Measurements from ENCODE around the gene PDE6A. TPM values are rescaled to one million over a fixed set of nuclear protein-coding genes. Genes with fewer than 3 reads are reported as not detected.

The PDE6A gene
- total and polyA plus RNA-seq, 2 of the 8 experiments (the other 6 are each of a cell fraction or from before 2014, with no cell fraction given): not detected

DNA sequence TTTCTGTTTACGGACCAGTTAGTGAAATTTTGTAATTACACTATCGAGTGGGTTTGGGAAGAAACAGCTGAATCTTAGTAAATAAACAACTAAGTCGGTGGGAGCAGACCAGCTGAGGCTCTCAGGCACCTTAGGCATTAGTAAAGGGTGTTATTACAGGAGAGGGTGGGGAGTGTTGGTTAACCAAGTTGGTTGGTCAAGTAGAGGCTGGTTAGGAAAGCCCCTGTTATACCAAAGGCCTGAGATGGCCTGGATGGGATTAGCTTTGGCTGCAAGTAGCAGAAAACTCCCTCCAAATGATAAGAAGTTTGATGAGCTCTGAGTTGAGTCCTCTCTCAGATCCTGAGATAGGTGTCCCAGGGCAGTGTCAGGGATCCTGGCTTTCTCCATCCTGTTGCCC, 133.1 kb downstream of the PDE6A start:
- Histone ChIP-seq H3K56ac (replicated peaks; ENCODE audit: insufficient read length, low read depth, low read length) (no peak overlapping the region), H3K18ac (ENCODE audit: extremely low read depth, low read length) (no peak overlapping the region), H3K36me3 (ENCODE audit: control insufficient read depth in 2 of 4, insufficient read depth in 4 of 4, low read length in 3 of 4) (no peaks in the 10 kb centered on the region), H3K27me3 (replicated peaks in 1 of 4; ENCODE audit: control insufficient read depth in 3 of 4, extremely low read depth in 1 of 4, insufficient read depth in 3 of 4, low read length in 3 of 4) (no peaks in the 10 kb centered on the region), H3K4ac (replicated peaks; ENCODE audit: insufficient read length, low read depth, low read length) (no peak overlapping the region), H3K4me3 (ENCODE audit: extremely low read depth in 1 of 4, insufficient read depth in 2 of 4, low read depth in 3 of 4, low read length in 4 of 4) (no peak overlapping the region), H3K4me2 (ENCODE audit: insufficient read depth in 1 of 2, low read depth in 2 of 2, low read length in 2 of 2) (no peak overlapping the region), H2BK20ac (ENCODE audit: low read length) (no peak overlapping the region), H4K5ac (ENCODE audit: insufficient read length, low read depth, low read length) (no peak overlapping the region), H3K23ac (ENCODE audit: insufficient read length) (no peak overlapping the region), H3K4me1 (replicated peaks in 1 of 4; ENCODE audit: control insufficient read depth in 3 of 4, insufficient read depth in 4 of 4, low read length in 3 of 4) (peaks cover 0 to 2% (median under 1%) of the 10 kb centered on the region in 4 experiments; a peak in 3 of 7 replicates), H2BK12ac (ENCODE audit: low read depth, low read length) (no peak overlapping the region), H3K27ac (ENCODE audit: low read depth, low read length) (no peak overlapping the region), H3K79me1 (ENCODE audit: low read depth, low read length) (peaks cover 2% of the 10 kb centered on the region; the same call in 1 of the 2 replicates), H4K8ac (ENCODE audit: extremely low read depth, insufficient read depth, low read length) (no peak overlapping the region), H2AK5ac (ENCODE audit: low read depth, low read length) (no peak overlapping the region), H4K20me1 (replicated peaks in 1 of 2; ENCODE audit: control insufficient read depth in 1 of 2, insufficient read depth in 2 of 2, low read length in 2 of 2) (peaks cover 0 to 2% of the 10 kb centered on the region in 2 experiments), H3K14ac (ENCODE audit: insufficient read length) (no peak overlapping the region), H2BK120ac (replicated peaks; ENCODE audit: low read depth, low read length) (no peak overlapping the region), H3K79me2 (ENCODE audit: control insufficient read depth in 1 of 2, insufficient read depth in 2 of 2, low read length in 2 of 2) (no peaks in the 10 kb centered on the region; a peak in 1 of 4 replicates), H2BK5ac (ENCODE audit: low read depth, low read length) (no peak overlapping the region), H2BK15ac (ENCODE audit: low read length) (no peak overlapping the region), H3K9me3 (ENCODE audit: insufficient read depth in 2 of 2, low read depth in 1 of 2, low read length in 1 of 2) (no peaks in the 10 kb centered on the region), H2AFZ (ENCODE audit: low read length) (no peak overlapping the region), H4K91ac (replicated peaks; ENCODE audit: insufficient read length, low read length) (no peak overlapping the region), H3K9ac (replicated peaks in 1 of 4; ENCODE audit: extremely low read depth in 1 of 4, low read depth in 3 of 4, low read length in 3 of 4) (no peak overlapping the region), H3K23me2 (ENCODE audit: low read depth, low read length) (0 out of 2 replicates have a peak, but pooled peaks cover 1% of the 10 kb centered on the region)
- ChIA-PET CTCF (ENCODE audit: partially characterized antibody) (interaction anchor here (0.6 to 68.7 kb wide), 8 partner anchors 10 to 171 kb away, joined by 3 to 1740 read pairs (median 4); no protein-coding TSS in a partner anchor), POLR2A (ENCODE audit: partially characterized antibody) (interaction anchor here (1.0 to 1.6 kb wide), 3 partner anchors 10 to 44 kb away, joined by 3 read pairs; no protein-coding TSS in a partner anchor)
- TF ChIP-seq RNF2 (IDR thresholded peaks at IDR 0.05; ENCODE audit: borderline replicate concordance, low read depth, low read length, missing control alignments, poor library complexity, severe bottlenecking) (no peak), EP300 (IDR thresholded peaks at IDR 0.05; ENCODE audit: borderline replicate concordance in 1 of 2, low read depth in 2 of 2, low read length in 2 of 2) (no peak), CBX8 (IDR thresholded peaks at IDR 0.05; ENCODE audit: borderline replicate concordance, low read depth, low read length) (no peak), MAFK (IDR thresholded peaks at IDR 0.05; ENCODE audit: low read depth, low read length) (no peak), KDM1A (IDR thresholded peaks at IDR 0.05; ENCODE audit: borderline replicate concordance, low read length) (no peak), CTBP2 (IDR thresholded peaks at IDR 0.05; ENCODE audit: borderline replicate concordance, insufficient read depth, insufficient read length, low read length) (no peak), BRCA1 (IDR thresholded peaks at IDR 0.05; ENCODE audit: low read depth, low read length) (no peak), TBP (IDR thresholded peaks at IDR 0.05; ENCODE audit: low read depth, low read length) (no peak)
- WGBS, 2 experiments (ENCODE audit: extremely low coverage in 1 of 2, insufficient coverage in 1 of 2, insufficient read length in 1 of 2, insufficient replicate concordance in 2 of 2, low coverage in 1 of 2, low lambda C conversion rate in 2 of 2, missing lambda C conversion rate in 1 of 2): 89% methylated on average over 3 of the region's 3 CpGs; no CpG with 5 or more reads in 1 of the 2 experiments
- DNase-seq (ENCODE audit: low read depth in 1 of 2, low spot score in 2 of 2) (no peak), FAIRE-seq (no peak)
